Measurements from ENCODE around the gene ACKR3.

Gene ACKR3

GRCh38 chr2:236584521-236585384 lies 15.1 kb downstream of the ACKR3 start:
- DNase-seq (ENCODE audit: low read depth in 2 of 2): no peak

- DNase-seq (ENCODE audit: low read depth in 2 of 2): no peak
Observed at GRCh38 chr2:236585966-236586365, 16.3 kb downstream of the ACKR3 start.

GRCh38 chr2:236587861-236588815 lies 18.5 kb downstream of the ACKR3 start:
- no peak for DNase-seq (ENCODE audit: low read depth in 2 of 2)

- no peak for DNase-seq (ENCODE audit: low read depth in 2 of 2)
Observed at GRCh38 chr2:236588932-236589592, 19.4 kb downstream of the ACKR3 start.

- no peak for DNase-seq (ENCODE audit: low read depth in 2 of 2)
Observed at GRCh38 chr2:236590846-236591245, 21.2 kb downstream of the ACKR3 start.

GRCh38 chr2:236592821-236593220 lies 23.2 kb downstream of the ACKR3 start:
- DNase-seq (ENCODE audit: low read depth in 2 of 2): no peak

GRCh38 chr2:236593531-236593930 lies 23.9 kb downstream of the ACKR3 start:
- no peak for DNase-seq (ENCODE audit: low read depth in 2 of 2)

GRCh38 chr2:236593956-236594355 lies 24.3 kb downstream of the ACKR3 start:
- no peak for DNase-seq (ENCODE audit: low read depth in 2 of 2)

GRCh38 chr2:236597629-236598028 lies 28.0 kb downstream of the ACKR3 start:
- DNase-seq (ENCODE audit: low read depth in 2 of 2): no peak

GRCh38 chr2:236599059-236599458 lies 29.4 kb downstream of the ACKR3 start:
- DNase-seq (ENCODE audit: low read depth in 2 of 2): no peak

- DNase-seq (ENCODE audit: low read depth in 2 of 2): no peak
Observed at GRCh38 chr2:236600158-236600557, 30.5 kb downstream of the ACKR3 start.

GRCh38 chr2:236600892-236601291 lies 31.3 kb downstream of the ACKR3 start:
- no peak for DNase-seq (ENCODE audit: low read depth in 2 of 2)

- DNase-seq (ENCODE audit: low read depth in 2 of 2): no peak
Observed at GRCh38 chr2:236601316-236602202, 31.9 kb downstream of the ACKR3 start.

GRCh38 chr2:236602678-236603077 lies 33.1 kb downstream of the ACKR3 start:
- DNase-seq (ENCODE audit: low read depth in 2 of 2): no peak

GRCh38 chr2:236603361-236604015 lies 33.9 kb downstream of the ACKR3 start:
- DNase-seq (ENCODE audit: low read depth in 2 of 2): no peak

- no peak for DNase-seq (ENCODE audit: low read depth in 2 of 2)
Observed at GRCh38 chr2:236604575-236605344, 35.1 kb downstream of the ACKR3 start.

- DNase-seq (ENCODE audit: low read depth in 2 of 2): no peak
Observed at GRCh38 chr2:236605345-236605734, 35.7 kb downstream of the ACKR3 start.

- no peak for DNase-seq (ENCODE audit: low read depth in 2 of 2)
Observed at GRCh38 chr2:236606023-236606422, 36.4 kb downstream of the ACKR3 start.

GRCh38 chr2:236607471-236608187 lies 38.0 kb downstream of the ACKR3 start:
- peak in 1 of 2 donors; percentile 3 for DNase-seq (ENCODE audit: low read depth in 2 of 2)

All from stimulated activated CD8-positive, alpha-beta memory T cell treated with anti-CD3 and anti-CD28 coated beads, Interleukin-7, amount 100 ng/mL, for 1 hour (primary cell).